ENCODE results near the gene EFNA5.

Gene EFNA5

DNA sequence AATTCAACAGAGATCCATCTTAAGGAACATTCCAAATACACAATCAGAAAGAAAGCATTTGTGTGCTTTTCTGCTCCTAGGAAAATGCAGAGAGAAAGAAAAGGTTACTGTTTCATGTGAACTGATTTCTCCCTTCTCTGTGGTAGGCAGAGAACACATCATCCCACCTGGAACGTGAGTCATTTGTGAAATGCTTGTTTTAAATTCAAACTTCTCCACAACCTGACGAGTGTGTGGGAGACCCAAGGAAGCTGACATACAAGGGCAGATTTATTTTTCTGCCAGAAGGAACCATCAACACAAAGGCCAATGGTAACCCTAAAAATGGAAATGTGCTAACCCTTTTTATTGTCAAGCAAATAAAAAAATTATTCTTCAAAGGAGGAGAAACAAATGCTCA lies 156.4 kb downstream of the EFNA5 start:
- TF ChIP-seq, protein P1, sequence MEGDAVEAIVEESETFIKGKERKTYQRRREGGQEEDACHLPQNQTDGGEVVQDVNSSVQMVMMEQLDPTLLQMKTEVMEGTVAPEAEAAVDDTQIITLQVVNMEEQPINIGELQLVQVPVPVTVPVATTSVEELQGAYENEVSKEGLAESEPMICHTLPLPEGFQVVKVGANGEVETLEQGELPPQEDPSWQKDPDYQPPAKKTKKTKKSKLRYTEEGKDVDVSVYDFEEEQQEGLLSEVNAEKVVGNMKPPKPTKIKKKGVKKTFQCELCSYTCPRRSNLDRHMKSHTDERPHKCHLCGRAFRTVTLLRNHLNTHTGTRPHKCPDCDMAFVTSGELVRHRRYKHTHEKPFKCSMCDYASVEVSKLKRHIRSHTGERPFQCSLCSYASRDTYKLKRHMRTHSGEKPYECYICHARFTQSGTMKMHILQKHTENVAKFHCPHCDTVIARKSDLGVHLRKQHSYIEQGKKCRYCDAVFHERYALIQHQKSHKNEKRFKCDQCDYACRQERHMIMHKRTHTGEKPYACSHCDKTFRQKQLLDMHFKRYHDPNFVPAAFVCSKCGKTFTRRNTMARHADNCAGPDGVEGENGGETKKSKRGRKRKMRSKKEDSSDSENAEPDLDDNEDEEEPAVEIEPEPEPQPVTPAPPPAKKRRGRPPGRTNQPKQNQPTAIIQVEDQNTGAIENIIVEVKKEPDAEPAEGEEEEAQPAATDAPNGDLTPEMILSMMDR (IDR thresholded peaks at IDR 0.05; ENCODE audit: insufficient read depth, low read depth, low read length, missing control alignments): no peak
- H3K4me3 ChIP-seq (ENCODE audit: low read depth, low read length): no peak overlapping the region
- peak; percentile 69 for DNase-seq (ENCODE audit: low read depth)

DNA sequence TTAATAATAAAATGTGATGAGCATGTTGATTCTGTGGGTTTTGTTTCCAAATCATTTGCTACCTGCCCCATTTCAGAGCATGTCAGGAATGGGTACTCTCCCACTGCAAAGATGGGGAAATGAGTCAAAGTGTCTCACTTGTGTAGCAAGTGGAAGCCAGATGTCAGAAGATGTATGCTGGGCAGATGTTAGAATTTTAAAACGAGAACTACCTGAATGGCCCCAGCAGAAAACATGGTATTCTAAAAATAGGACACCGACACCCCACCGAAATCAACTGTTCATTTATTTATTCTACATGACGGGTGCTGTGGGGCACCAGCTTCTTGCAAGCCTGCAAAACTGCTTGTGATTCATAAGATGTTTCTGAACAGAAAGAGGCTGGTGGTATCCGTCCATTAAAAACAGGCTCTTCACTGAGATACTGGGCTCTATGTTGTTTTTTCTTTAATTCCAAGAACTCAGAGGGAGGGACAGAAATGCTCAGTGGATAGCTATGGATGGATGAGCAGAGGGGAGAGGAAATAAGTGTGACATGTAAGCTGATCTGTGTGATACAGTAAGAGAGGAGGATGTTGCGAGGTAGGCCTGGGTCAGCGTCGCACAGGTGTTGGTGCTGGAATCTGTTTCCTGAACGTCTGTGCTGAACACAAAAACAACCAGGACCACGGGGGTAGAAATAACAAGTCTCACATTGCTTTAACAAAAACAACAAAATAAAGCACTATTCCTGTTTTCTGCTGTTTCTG lies 157.2 kb downstream of the EFNA5 start:
- H3K4me3 ChIP-seq (ENCODE audit: low read depth, low read length): no peak overlapping the region
- TF ChIP-seq, protein P1 (IDR thresholded peaks at IDR 0.05; ENCODE audit: insufficient read depth, low read depth, low read length, missing control alignments): no peak
- DNase-seq (ENCODE audit: low read depth): peak; percentile 76

DNA sequence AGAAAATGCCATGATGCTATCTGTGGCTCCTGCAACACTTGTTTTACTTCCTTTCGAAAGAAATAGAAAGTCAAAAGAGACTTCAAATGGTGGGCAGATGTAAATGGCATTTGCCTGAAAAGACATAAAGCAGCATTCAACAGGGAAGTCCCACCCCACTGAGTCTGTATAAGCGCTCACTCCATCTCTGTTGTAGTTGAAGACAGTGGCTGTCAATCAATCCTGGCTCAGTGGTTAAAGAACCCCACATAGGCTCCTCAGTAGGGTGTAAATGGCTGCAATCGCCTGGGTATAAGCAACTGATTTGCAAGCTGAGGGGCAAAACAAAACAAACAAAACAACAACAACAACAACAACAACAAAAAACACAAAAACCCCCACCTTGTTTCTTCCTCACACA lies 158.7 kb downstream of the EFNA5 start:
- TF ChIP-seq, protein P1 (IDR thresholded peaks at IDR 0.05; ENCODE audit: insufficient read depth, low read depth, low read length, missing control alignments): no peak
- DNase-seq (ENCODE audit: low read depth): peak; percentile 63
- no peak overlapping the region for H3K4me3 ChIP-seq (ENCODE audit: low read depth, low read length)

DNA sequence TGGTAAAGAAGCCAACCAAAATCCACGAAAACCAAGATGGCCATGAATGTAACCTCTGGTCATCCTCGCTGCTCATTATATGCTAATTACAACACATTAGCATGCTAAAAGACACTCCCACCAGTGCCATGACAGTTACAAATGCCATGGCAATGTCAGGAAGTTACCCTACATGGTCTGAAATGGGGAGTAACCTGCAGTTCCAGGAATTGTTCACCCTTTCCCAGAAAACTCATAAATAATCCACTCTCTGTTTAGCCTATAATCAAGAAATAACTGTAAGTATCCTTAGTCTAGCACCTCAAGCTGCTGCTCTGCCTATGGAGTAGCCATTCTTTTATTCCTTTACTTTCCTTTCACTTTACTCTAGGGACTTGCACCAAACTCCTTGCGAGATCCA lies 160.6 kb downstream of the EFNA5 start:
- DNase-seq (ENCODE audit: low read depth): no peak
- TF ChIP-seq, protein P1 (IDR thresholded peaks at IDR 0.05; ENCODE audit: insufficient read depth, low read depth, low read length, missing control alignments): no peak
- no peak overlapping the region for H3K4me3 ChIP-seq (ENCODE audit: low read depth, low read length)

- TF ChIP-seq, protein P1 (IDR thresholded peaks at IDR 0.05; ENCODE audit: insufficient read depth, low read depth, low read length, missing control alignments): no peak
- DNase-seq (ENCODE audit: low read depth): no peak
- no peak overlapping the region for H3K4me3 ChIP-seq (ENCODE audit: low read depth, low read length)
Measured at GRCh38 chr5:107508097-107508496, 162.6 kb downstream of the EFNA5 start.

- no peak overlapping the region for H3K4me3 ChIP-seq (ENCODE audit: low read depth, low read length)
- TF ChIP-seq, protein P1 (IDR thresholded peaks at IDR 0.05; ENCODE audit: insufficient read depth, low read depth, low read length, missing control alignments): no peak
- no peak for DNase-seq (ENCODE audit: low read depth)
Measured at GRCh38 chr5:107505763-107506534, 164.8 kb downstream of the EFNA5 start.

All from GM12865 (cell line).